A549 (cell line): Measurements from ENCODE around the gene UNC13C. TPM values are rescaled to one million over a fixed set of nuclear protein-coding genes. Genes with fewer than 3 reads are reported as not detected.

Source experiments
- ATAC-seq, 2 experiments: fragments of 200-7000 bp in 1 of 2; fragments of >200 bp in 1 of 2; cut with Nextera tagmentation in 1 of 2; cut with Tn5 transposase in 1 of 2; 3 replicates each; pipeline versions ENCODE4 v1.8.0 to v1.9.1; 2018 to 2020; ENCODE audit warnings: mild to moderate bottlenecking in 1 of 2, moderate library complexity in 1 of 2
- CTCF ChIA-PET: fragments of 300-600 bp; sonication (Branson Sonifier 250); formaldehyde crosslinking; extraction: SDS; loops from one replicate; lab custom pipeline; 2021; ENCODE audit warnings: antibody characterized with exemption, inconsistent platforms; lab: Yijun Ruan, JAX
- POLR2A ChIA-PET: fragments of 350-600 bp; formaldehyde crosslinking; extraction: SDS; loops from one replicate; lab custom pipeline; 2021; ENCODE audit warnings: antibody characterized with exemption, inconsistent platforms; lab: Yijun Ruan, JAX
- DNase-seq, 2 experiments: peaks; one replicate each; pipeline versions ENCODE4 v3.0.0 to v3.0.0-alpha.2; 2011 to 2016; ENCODE audit warnings: low read depth in 1 of 2, low spot score in 1 of 2
- FAIRE-seq: peaks from 2 replicates; lab custom pipeline; 2011; peaks lifted over from hg19 to GRCh38; lab: Jason Lieb, UNC
- H3K27ac ChIP-seq, 2 experiments: fragments of >200 bp; sonication (Bioruptor Twin); formaldehyde crosslinking; 3 replicates each; pipeline ENCODE4 v1.5.1; 2016 to 2017
- H3K4me1 ChIP-seq: fragments of >200 bp; sonication (Bioruptor Twin); formaldehyde crosslinking; 3 replicates; pipeline ENCODE4 v1.6.1; 2016
- H3K4me2 ChIP-seq: fragments of >200 bp; sonication (Bioruptor Twin); formaldehyde crosslinking; 3 replicates; pipeline ENCODE4 v1.6.1; 2016
- H3K4me3 ChIP-seq: fragments of >200 bp; sonication (Bioruptor Twin); formaldehyde crosslinking; 3 replicates; pipeline ENCODE4 v1.5.1; 2016
- H3K9me3 ChIP-seq: fragments of >200 bp; sonication (Bioruptor Twin); formaldehyde crosslinking; 3 replicates; pipeline ENCODE4 v1.6.1; 2016
- BHLHE40 ChIP-seq: IDR thresholded peaks from 2 replicates; pipeline ENCODE4 v1.6.1; 2012; ENCODE audit warnings: low read depth, low read length, inconsistent platforms
- CEBPB ChIP-seq, 2 experiments: fragments of >200 bp in 1 of 2; sonication (Bioruptor Twin) in 1 of 2; formaldehyde crosslinking in 1 of 2; IDR thresholded peaks; 2 replicates each; pipeline ENCODE4 v1.6.1; 2012 to 2016
- CHD2 ChIP-seq: fragments of 150-350 bp; IDR thresholded peaks from 2 replicates; pipeline ENCODE4 v1.6.1; 2014; ENCODE audit warnings: low read length; ENCODE audit not compliant: partially characterized antibody
- EP300 ChIP-seq, 2 experiments: fragments of >200 bp; sonication (Bioruptor Twin); formaldehyde crosslinking; IDR thresholded peaks; 2 replicates in 1 of 2; 3 replicates in 1 of 2; pipeline ENCODE4 v1.6.1; 2016 to 2017
- FOSL2 ChIP-seq, 2 experiments: fragments of 450-650 bp in 1 of 2; fragments of >200 bp in 1 of 2; sonication (Bioruptor Twin) in 1 of 2; formaldehyde crosslinking; IDR thresholded peaks; 2 replicates each; pipeline versions ENCODE4 v1.5.0 to v1.6.1; 2016 to 2020; ENCODE audit warnings: mild to moderate bottlenecking in 1 of 2, moderate library complexity in 1 of 2
- GATA3 ChIP-seq: IDR thresholded peaks from 2 replicates; pipeline ENCODE4 v1.6.1; 2012; ENCODE audit warnings: borderline replicate concordance
- HOXA7 ChIP-seq: fragments of 250-450 bp; sonication (Bioruptor Pico); IDR thresholded peaks from 2 replicates; pipeline ENCODE4 v1.5.0; 2020; ENCODE audit warnings: mild to moderate bottlenecking, moderate library complexity
- HOXB13 ChIP-seq: fragments of 250-450 bp; sonication (Bioruptor Pico); IDR thresholded peaks from 2 replicates; pipeline ENCODE4 v1.5.0; 2020; ENCODE audit warnings: low read depth, mild to moderate bottlenecking, moderate library complexity
- HOXB5 ChIP-seq: fragments of 250-450 bp; sonication (Bioruptor Pico); IDR thresholded peaks from 2 replicates; pipeline ENCODE4 v1.5.0; 2020; ENCODE audit warnings: mild to moderate bottlenecking, moderate library complexity
- JUN ChIP-seq, 2 experiments: fragments of >200 bp; sonication (Bioruptor Twin); formaldehyde crosslinking; IDR thresholded peaks; 2 replicates in 1 of 2; 3 replicates in 1 of 2; pipeline ENCODE4 v1.6.1; 2016 to 2017
- JUNB ChIP-seq: fragments of >200 bp; sonication (Bioruptor Twin); formaldehyde crosslinking; IDR thresholded peaks from 2 replicates; pipeline ENCODE4 v1.6.1; 2016
- KDM1A ChIP-seq: fragments of 200-600 bp; sonication (generic); IDR thresholded peaks from 2 replicates; pipeline ENCODE4 v1.6.1; 2016; ENCODE audit warnings: low read depth, mild to moderate bottlenecking
- MAFK ChIP-seq: fragments of 450-650 bp; IDR thresholded peaks from 2 replicates; pipeline ENCODE4 v1.6.1; 2014; ENCODE audit not compliant: partially characterized antibody
- MAX ChIP-seq: IDR thresholded peaks from 2 replicates; pipeline ENCODE4 v1.6.1; 2012
- MYC ChIP-seq: IDR thresholded peaks from 2 replicates; pipeline ENCODE4 v1.6.1; 2012; ENCODE audit warnings: mild to moderate bottlenecking, inconsistent platforms, low read length, improper control_type of control experiment, borderline replicate concordance
- NPAS2 ChIP-seq: fragments of 250-450 bp; sonication (Bioruptor Pico); IDR thresholded peaks from 2 replicates; pipeline ENCODE4 v1.8.0; 2022; ENCODE audit warnings: mild to moderate bottlenecking, moderate library complexity, borderline replicate concordance
- PHF8 ChIP-seq: fragments of 200-600 bp; sonication (generic); IDR thresholded peaks from 2 replicates; pipeline ENCODE4 v1.6.1; 2016; ENCODE audit warnings: low read depth, mild to moderate bottlenecking, antibody characterized with exemption, moderate library complexity, borderline replicate concordance
- RCOR1 ChIP-seq: fragments of 150-350 bp; IDR thresholded peaks from 2 replicates; pipeline ENCODE4 v1.6.1; 2014; ENCODE audit warnings: antibody characterized with exemption, low read length, low read depth
- SREBF2 ChIP-seq: fragments of 450-650 bp; IDR thresholded peaks from 2 replicates; pipeline ENCODE4 v1.6.1; 2014; ENCODE audit warnings: mild to moderate bottlenecking, moderate library complexity
- TFCP2L1 ChIP-seq: fragments of 250-450 bp; sonication (Bioruptor Pico); IDR thresholded peaks from 2 replicates; pipeline ENCODE4 v1.5.0; 2021; ENCODE audit warnings: mild to moderate bottlenecking
- USF2 ChIP-seq: fragments of 450-650 bp; IDR thresholded peaks from 2 replicates; pipeline ENCODE4 v1.6.1; 2014; ENCODE audit warnings: antibody characterized with exemption
- ZSCAN20 ChIP-seq: fragments of 250-450 bp; sonication (Bioruptor Pico); IDR thresholded peaks from 2 replicates; pipeline ENCODE4 v1.8.0; 2022; ENCODE audit warnings: mild to moderate bottlenecking, moderate library complexity
- WGBS: methylation state at CpG from one replicate; pipeline ENCODE4 v1.1.6; 2017; ENCODE audit errors: missing lambda C conversion rate; 5-methylcytosine and 5-hydroxymethylcytosine counted together
- polyA plus RNA-seq, 4 experiments: library from polyadenylated mRNA; depleted of rRNA in 3 of 4; stranded (reverse); fragments of >200 nt; fragmentation: RNase III in 1 of 4; extraction: RNeasy Plus Mini Kit Qiagen cat#74134 plus additional on column Dnase treatment in 1 of 4; gene quantifications; 2 replicates in 3 of 4; 3 replicates in 1 of 4; pipeline ENCODE4 v1.2.3, GENCODE V29; 2011 to 2017
- TF ChIP-seq, protein P1 (sequence below): fragments of 150-350 bp; IDR thresholded peaks from 2 replicates; pipeline ENCODE4 v1.6.1; 2014; ENCODE audit warnings: low read depth, mild to moderate bottlenecking, low read length
- TF ChIP-seq, protein P2 (sequence below): fragments of >200 bp; sonication (Bioruptor Twin); formaldehyde crosslinking; IDR thresholded peaks from 2 replicates; pipeline ENCODE4 v1.6.1; 2016
- TF ChIP-seq, protein P3 (sequence below): fragments of 250-450 bp; sonication (Bioruptor Pico); IDR thresholded peaks from 2 replicates; pipeline ENCODE4 v1.5.0; 2020; ENCODE audit warnings: low read depth, mild to moderate bottlenecking, moderate library complexity

UNC13C gene
- polyA plus RNA-seq, 2 of the 4 experiments (the other 2 are of a cell fraction): 0.01 to 0.04 TPM

GRCh38 chr15:54091651-54092050 is 113.4 kb downstream of the UNC13C start:
- no peaks in the 10 kb centered on the region for H3K9me3 ChIP-seq
- TF ChIP-seq MAX (no peak), CHD2 (no peak), TFCP2L1 (CRISPR knock-in tag) (no peak), FOSL2 (IDR thresholded peaks at IDR 0.05) (no peak), FOSL2 (CRISPR knock-in tag; IDR thresholded peaks at IDR 0.05) (no peak), ZSCAN20 (CRISPR knock-in tag) (no peak), KDM1A (no peak), SREBF2 (no peak), MAFK (no peak), JUNB (no peak), BHLHE40 (no peak), EP300 (IDR thresholded peaks at IDR 0.05) (no peak), JUN (IDR thresholded peaks at IDR 0.05) (no peak), HOXB5 (CRISPR knock-in tag) (no peak), RCOR1 (no peak), USF2 (no peak), MYC (no peak), NPAS2 (no peak), HOXA7 (no peak)
- TF ChIP-seq, protein P1, sequence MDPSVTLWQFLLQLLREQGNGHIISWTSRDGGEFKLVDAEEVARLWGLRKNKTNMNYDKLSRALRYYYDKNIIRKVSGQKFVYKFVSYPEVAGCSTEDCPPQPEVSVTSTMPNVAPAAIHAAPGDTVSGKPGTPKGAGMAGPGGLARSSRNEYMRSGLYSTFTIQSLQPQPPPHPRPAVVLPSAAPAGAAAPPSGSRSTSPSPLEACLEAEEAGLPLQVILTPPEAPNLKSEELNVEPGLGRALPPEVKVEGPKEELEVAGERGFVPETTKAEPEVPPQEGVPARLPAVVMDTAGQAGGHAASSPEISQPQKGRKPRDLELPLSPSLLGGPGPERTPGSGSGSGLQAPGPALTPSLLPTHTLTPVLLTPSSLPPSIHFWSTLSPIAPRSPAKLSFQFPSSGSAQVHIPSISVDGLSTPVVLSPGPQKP: no peak
- TF ChIP-seq, protein P2, sequence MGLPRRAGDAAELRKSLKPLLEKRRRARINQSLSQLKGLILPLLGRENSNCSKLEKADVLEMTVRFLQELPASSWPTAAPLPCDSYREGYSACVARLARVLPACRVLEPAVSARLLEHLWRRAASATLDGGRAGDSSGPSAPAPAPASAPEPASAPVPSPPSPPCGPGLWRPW: no peak
- H3K27ac ChIP-seq: no peak overlapping the region
- no peak for ATAC-seq
- H3K4me1 ChIP-seq: no peaks in the 10 kb centered on the region
- CTCF ChIA-PET: no interaction called here
- H3K4me2 ChIP-seq: no peak overlapping the region
- POLR2A ChIA-PET: no interaction called here
- 0% methylated on average over 2 of the region's 2 CpGs for WGBS
- H3K4me3 ChIP-seq: no peak overlapping the region
- no peak for FAIRE-seq
- DNase-seq: no peak

DNA sequence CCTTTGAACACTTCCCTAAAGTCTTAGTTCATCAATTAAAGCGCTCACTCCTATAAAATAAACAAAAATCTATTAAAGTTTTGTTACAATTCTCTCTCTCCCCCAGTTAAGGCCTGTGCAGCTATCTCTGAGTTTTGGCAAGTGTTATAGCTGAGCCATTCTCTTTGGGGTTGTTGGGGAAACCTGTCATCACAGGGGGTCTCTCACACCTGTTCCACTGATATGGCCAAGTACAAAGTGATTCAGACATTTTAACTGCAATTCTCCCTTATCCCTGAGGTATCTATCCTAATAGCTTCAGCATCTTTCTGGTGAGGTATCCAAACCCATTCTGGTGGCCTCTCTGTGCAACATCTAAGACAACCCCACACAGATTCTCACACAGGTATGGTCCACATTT is 116.4 kb downstream of the UNC13C start:
- no peak overlapping the region for H3K4me3 ChIP-seq
- H3K4me2 ChIP-seq: no peak overlapping the region
- DNase-seq (no peak), FAIRE-seq (no peak), ATAC-seq (no peak)
- 33% methylated on average over 1 of the region's 1 CpG for WGBS
- ChIA-PET CTCF (no interaction called here), POLR2A (no interaction called here)
- TF ChIP-seq JUNB (no peak), CEBPB (IDR thresholded peaks at IDR 0.05) (no peak), HOXB13 (no peak), PHF8 (no peak), ZSCAN20 (CRISPR knock-in tag) (no peak), BHLHE40 (no peak), TFCP2L1 (CRISPR knock-in tag) (no peak), GATA3 (no peak)
- TF ChIP-seq, protein P3, sequence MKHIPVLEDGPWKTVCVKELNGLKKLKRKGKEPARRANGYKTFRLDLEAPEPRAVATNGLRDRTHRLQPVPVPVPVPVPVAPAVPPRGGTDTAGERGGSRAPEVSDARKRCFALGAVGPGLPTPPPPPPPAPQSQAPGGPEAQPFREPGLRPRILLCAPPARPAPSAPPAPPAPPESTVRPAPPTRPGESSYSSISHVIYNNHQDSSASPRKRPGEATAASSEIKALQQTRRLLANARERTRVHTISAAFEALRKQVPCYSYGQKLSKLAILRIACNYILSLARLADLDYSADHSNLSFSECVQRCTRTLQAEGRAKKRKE: no peak
- H3K9me3 ChIP-seq: no peaks in the 10 kb centered on the region
- no peak overlapping the region for H3K27ac ChIP-seq
- no peaks in the 10 kb centered on the region for H3K4me1 ChIP-seq
